GM23248 (cell line): ENCODE data around the gene EIF4E3.

Source experiments
- EZH2 ChIP-seq: fragments of 200-600 bp; sonication (generic); IDR thresholded peaks from 2 replicates; pipeline ENCODE4 v1.6.1; 2018; ENCODE audit warnings: antibody characterized with exemption, mild to moderate bottlenecking; ENCODE audit not compliant: insufficient read depth, poor library complexity, severe bottlenecking
- EZH2phosphoT487 ChIP-seq: fragments of 200-600 bp; sonication (generic); IDR thresholded peaks from 2 replicates; pipeline ENCODE4 v1.6.1; 2018; ENCODE audit warnings: antibody characterized with exemption, moderate library complexity, mild to moderate bottlenecking, low read depth; ENCODE audit not compliant: insufficient read depth

- TF ChIP-seq EZH2phosphoT487 (no peak), EZH2 (no peak)
Observed at GRCh38 chr3:71710906-71711494, 14.2 kb downstream of the EIF4E3 start.
